ENCODE results near the gene COX4I1. TPM values are rescaled to one million over a fixed set of nuclear protein-coding genes. Genes with fewer than 3 reads are reported as not detected.

COX4I1 gene
- total RNA-seq, 1 experiment from 2014 or later, result 506 TPM

DNA sequence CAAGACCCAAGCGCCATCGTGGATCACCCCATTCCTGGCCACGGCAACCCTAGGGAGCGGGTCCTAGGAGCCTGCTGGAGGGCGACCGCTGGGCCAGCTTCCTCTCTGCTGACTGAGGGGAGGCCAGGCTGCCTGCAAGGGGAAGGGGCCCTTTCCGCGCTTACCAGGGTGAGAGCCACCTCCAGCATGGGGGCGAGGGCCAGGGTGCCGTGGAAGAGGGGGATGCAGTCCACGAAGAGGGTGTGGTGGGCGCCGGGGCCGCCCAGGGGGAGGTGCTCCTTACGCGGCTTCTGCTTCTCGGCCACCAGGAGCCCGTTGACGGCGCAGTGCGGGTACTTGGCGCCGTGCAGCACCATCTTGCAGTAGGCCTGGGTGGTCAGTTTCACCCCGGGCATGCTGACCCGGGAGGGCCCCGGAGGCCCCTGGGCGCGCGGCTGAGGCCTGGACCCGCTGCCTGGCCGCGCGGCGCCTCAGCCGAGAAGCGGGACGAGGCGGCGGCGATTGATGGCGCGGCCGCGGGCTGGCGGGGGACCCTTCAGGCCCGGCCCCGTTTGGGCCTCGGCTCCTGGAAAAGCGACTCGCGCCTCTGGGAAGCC is 496 bp upstream of the COX4I1 start:
- Histone ChIP-seq H4K20me1 (ENCODE audit: control insufficient read depth, insufficient read depth, insufficient read length) (peaks cover 3% of the 10 kb centered on the region), H3K18ac (ENCODE audit: insufficient read length, low read depth, low read length) (peak overlapping the region; percentile 53), H3K14ac (ENCODE audit: insufficient read depth, low read length) (peak overlapping the region; percentile 76), H2BK20ac (ENCODE audit: low read depth, low read length, poor library complexity, severe bottlenecking) (no peak overlapping the region), H3K9ac (ENCODE audit: extremely low read depth, insufficient read length, low read length) (peak overlapping the region; percentile 97), H3K56ac (ENCODE audit: insufficient read length, low read depth, low read length) (no peak overlapping the region), H2AK5ac (ENCODE audit: insufficient read length, low read length) (no peak overlapping the region), H3K23ac (ENCODE audit: insufficient read length, low read depth, low read length) (no peak overlapping the region), H3K4me2 (ENCODE audit: insufficient read depth, insufficient read length, low read length) (peak overlapping the region; percentile 100), H3K27me3 (ENCODE audit: insufficient read depth, low read length) (no peaks in the 10 kb centered on the region), H3K4me1 (ENCODE audit: insufficient read depth, low read length) (no peaks in the 10 kb centered on the region; the same call in 1 of the 2 replicates), H3K23me2 (ENCODE audit: insufficient read length, low read depth, low read length, poor library complexity, severe bottlenecking) (peaks cover 13% of the 10 kb centered on the region), H4K5ac (ENCODE audit: insufficient read length, low read depth, low read length) (no peak overlapping the region), H3K79me2 (ENCODE audit: insufficient read depth, low read length) (peaks cover 29% of the 10 kb centered on the region), H4K8ac (replicated peaks; ENCODE audit: insufficient read length, low read depth, low read length) (no peak overlapping the region), H3K79me1 (ENCODE audit: insufficient read depth, low read depth, low read length, poor library complexity, severe bottlenecking) (peaks cover 17% of the 10 kb centered on the region), H2BK5ac (ENCODE audit: insufficient read length, low read length) (no peak overlapping the region), H3K27ac (ENCODE audit: insufficient read length, low read depth, low read length) (no peak overlapping the region), H2BK15ac (ENCODE audit: low read depth, low read length) (no peak overlapping the region), H2BK12ac (ENCODE audit: insufficient read length, low read depth, low read length) (no peak overlapping the region), H4K91ac (ENCODE audit: insufficient read length, low read depth, low read length) (no peak overlapping the region), H3T11ph (ENCODE audit: low read length) (no peak overlapping the region), H2BK120ac (ENCODE audit: low read depth, low read length, poor library complexity, severe bottlenecking) (no peak overlapping the region), H3K9me3 (ENCODE audit: control insufficient read depth, low read depth, low read length) (no peaks in the 10 kb centered on the region), H2AFZ (ENCODE audit: low read length) (no peak overlapping the region), H3K4ac (ENCODE audit: low read depth, low read length) (no peak overlapping the region)
- no CpG with 5 or more reads among the region's 51 CpGs for WGBS (ENCODE audit: extremely low coverage, insufficient read length, low lambda C conversion rate)
- peak overlapping the region in 2 of 3 experiments; percentile 85 to 93; a peak in 3 of 7 replicates for H3K27ac Mint-ChIP-seq
- peaks cover 47 to 69% (median 68%) of the 10 kb centered on the region in 3 experiments for H3K36me3 Mint-ChIP-seq (ENCODE audit: insufficient read depth in 1 of 3, low read depth in 3 of 3)
- no peaks in the 10 kb centered on the region for H3K27me3 Mint-ChIP-seq (ENCODE audit: low read depth)
- H3K4me1 Mint-ChIP-seq, result peaks cover 18 to 20% of the 10 kb centered on the region in 2 experiments
- peak; percentile 44 for DNase-seq
- peak overlapping the region; percentile 91 to 95 for H3K4me3 Mint-ChIP-seq
- TF ChIP-seq, protein P1, sequence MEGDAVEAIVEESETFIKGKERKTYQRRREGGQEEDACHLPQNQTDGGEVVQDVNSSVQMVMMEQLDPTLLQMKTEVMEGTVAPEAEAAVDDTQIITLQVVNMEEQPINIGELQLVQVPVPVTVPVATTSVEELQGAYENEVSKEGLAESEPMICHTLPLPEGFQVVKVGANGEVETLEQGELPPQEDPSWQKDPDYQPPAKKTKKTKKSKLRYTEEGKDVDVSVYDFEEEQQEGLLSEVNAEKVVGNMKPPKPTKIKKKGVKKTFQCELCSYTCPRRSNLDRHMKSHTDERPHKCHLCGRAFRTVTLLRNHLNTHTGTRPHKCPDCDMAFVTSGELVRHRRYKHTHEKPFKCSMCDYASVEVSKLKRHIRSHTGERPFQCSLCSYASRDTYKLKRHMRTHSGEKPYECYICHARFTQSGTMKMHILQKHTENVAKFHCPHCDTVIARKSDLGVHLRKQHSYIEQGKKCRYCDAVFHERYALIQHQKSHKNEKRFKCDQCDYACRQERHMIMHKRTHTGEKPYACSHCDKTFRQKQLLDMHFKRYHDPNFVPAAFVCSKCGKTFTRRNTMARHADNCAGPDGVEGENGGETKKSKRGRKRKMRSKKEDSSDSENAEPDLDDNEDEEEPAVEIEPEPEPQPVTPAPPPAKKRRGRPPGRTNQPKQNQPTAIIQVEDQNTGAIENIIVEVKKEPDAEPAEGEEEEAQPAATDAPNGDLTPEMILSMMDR (conservative IDR thresholded peaks at IDR 0.05), result peak; percentile 17; the same call in 1 of the 3 replicates
- no peaks in the 10 kb centered on the region for H3K9me3 Mint-ChIP-seq

Measured in H9 (cell line).